HG03139 (cell line): ENCODE data around the gene TULP4.
"Not testable (repeated sequence)": the region's sequence is repeated elsewhere in the genome, so short reads cannot be mapped to it uniquely, and the experiment has no call there.

ENCODE experiments used
- ATAC-seq: cut with Tn5 transposase; IDR thresholded peaks from one replicate; pipeline ENCODE4 v1.9.1; 2021; ENCODE audit not compliant: unreplicated experiment

The TULP4 gene

GRCh38 chr6:158519300-158519699, 207.0 kb downstream of the TULP4 start:
- ATAC-seq, result no peak

GRCh38 chr6:158519761-158520160, 207.5 kb downstream of the TULP4 start:
- no peak for ATAC-seq

- not testable (repeated sequence) for ATAC-seq
Measured at GRCh38 chr6:158520975-158521374, 208.7 kb downstream of the TULP4 start.

- ATAC-seq, result no peak
Measured at GRCh38 chr6:158521759-158522158, 209.5 kb downstream of the TULP4 start.

GRCh38 chr6:158522616-158523015, 210.4 kb downstream of the TULP4 start:
- no peak for ATAC-seq

DNA sequence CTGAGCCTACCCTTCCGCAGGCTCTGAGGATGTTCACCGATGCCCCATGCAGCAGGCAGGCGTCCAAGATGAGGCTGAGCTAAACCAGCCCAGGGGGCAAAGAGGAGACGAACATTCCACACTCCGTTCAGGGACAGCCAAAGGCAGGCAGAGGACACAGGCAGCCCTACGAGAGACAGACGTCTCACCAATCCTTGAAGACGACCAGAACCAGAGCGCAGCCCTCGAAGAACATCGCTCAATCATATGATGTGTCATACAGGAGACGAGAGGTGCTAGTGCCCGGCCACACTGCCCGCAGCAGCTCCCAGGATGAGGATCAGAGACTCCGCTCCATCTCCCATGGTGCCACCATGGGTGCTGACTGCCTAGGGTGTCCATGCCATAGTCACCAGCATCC, 212.0 kb downstream of the TULP4 start:
- ATAC-seq, result no peak

- ATAC-seq, result not testable (repeated sequence)
Measured at GRCh38 chr6:158527858-158528257, 215.6 kb downstream of the TULP4 start.

DNA sequence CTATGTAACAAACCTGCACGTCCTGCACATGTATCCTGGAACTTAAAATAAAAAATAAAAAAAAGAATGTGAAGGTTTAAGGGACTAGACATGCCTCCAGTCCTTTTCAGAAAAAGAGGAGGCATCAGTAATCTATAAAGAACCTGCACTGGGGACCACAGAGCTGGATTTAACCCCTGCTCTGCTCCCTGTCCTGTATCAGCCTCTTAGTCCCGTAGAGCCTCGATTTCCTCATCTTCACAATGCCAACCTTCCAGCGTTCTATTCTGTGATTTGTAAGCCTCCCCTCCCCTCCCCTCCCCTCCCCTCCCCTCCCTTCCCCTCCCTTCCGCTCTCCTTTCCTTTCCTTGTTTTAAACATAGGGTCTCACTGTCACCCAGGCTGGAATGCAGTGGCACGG, 216.6 kb downstream of the TULP4 start:
- no peak for ATAC-seq

GRCh38 chr6:158529629-158530028, 217.4 kb downstream of the TULP4 start:
- no peak for ATAC-seq

GRCh38 chr6:158531566-158531965, 219.3 kb downstream of the TULP4 start:
- no peak for ATAC-seq

GRCh38 chr6:158531970-158532369, 219.7 kb downstream of the TULP4 start:
- no peak for ATAC-seq

GRCh38 chr6:158536084-158536890, 224.0 kb downstream of the TULP4 start:
- no peak for ATAC-seq

DNA sequence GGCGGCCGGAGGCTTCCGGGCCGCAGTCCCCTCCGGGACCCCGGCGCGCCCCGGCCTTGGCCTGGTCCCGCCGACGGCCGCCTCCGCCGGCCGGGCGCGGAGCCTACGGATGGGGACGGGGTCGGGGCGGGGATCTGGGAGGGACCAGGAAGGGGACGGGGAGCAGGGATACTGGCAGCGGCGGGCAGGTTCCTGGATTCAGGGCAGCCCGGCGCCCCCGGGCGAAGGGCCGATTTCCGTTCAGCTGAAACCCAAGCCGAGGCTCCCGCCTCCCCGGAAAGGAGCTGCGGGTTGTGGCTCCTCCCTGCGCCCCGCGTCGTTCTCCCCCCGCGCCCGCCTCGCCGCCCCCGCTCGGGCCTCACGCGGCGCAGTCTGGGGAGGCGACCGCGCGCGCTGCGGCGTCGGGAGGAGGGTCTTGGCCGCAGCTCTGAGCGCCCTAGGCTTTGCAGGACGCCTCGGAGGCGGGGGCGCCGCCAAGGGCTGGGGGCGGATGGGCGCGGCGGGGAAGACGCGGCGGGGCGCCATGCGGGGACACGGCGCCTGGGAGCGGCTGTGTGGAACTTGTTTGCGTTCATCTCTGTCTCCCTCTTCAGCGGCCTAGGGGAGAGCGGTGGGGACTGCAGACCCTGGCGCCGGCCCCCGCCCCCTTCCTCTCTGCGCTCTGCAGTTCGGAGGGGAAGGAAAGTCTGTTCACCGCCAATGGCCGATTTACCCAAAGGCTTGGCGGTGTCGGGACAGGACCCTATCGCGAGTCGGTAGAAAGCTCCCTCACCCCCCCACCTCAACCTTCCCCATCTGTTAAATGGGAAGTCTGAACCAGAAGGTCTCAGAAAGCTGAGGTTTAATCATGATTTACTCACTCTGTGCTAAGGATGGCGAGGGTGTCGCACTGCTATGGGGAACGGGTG, 224.9 kb downstream of the TULP4 start:
- ATAC-seq, result no peak

GRCh38 chr6:158538741-158539140, 226.5 kb downstream of the TULP4 start:
- ATAC-seq, result no peak

- no peak for ATAC-seq
Measured at GRCh38 chr6:158539413-158539812, 227.1 kb downstream of the TULP4 start.

DNA sequence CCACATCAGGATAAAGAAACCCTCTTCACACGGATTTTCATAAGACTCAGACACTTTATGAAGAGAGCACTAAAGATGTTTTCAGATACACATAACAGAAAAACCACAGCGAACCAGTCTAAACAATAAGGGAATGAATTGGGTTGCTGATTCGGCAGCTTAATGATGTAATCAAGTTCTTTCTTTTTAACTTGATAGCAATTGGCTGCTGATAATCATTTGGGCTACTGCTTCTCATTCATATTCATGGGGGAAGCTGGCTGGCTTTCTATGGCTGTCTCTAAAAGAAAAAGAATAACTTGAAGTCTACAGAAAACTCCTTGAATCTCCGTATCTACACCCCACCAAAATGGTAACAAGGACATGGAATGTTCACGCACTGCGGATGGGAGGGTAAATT, 227.6 kb downstream of the TULP4 start:
- no peak for ATAC-seq

DNA sequence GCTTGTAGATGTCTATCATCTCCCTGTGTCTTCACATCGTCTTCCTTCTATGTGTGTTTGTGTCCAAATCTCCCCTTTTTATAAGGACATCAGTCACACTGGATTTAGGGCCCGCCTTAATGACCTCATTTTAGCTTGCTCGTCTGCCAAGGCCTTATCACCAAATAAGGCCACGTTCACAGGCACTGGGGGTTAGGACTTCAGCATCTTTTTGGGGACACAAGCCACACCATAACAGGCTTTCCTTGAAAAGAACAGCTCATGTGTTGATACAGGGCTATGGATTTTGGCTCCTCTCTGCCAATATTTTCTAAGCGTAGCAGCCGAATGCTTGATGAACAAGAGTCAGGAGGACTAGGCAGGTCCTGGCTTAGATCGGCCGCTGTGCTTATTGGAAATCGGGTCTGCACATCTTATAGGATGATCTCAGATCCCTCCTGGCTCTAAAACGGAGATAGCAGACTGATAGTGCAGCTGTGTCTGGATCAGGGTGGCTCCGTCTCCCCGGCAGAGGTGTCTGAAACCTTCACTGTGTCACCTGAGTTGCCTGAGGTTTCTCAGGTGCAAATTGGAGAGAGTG, 231.4 kb downstream of the TULP4 start:
- no peak for ATAC-seq

- ATAC-seq, result no peak
Measured at GRCh38 chr6:158544428-158544827, 232.2 kb downstream of the TULP4 start.

GRCh38 chr6:158545043-158545966, 233.0 kb downstream of the TULP4 start:
- no peak for ATAC-seq

DNA sequence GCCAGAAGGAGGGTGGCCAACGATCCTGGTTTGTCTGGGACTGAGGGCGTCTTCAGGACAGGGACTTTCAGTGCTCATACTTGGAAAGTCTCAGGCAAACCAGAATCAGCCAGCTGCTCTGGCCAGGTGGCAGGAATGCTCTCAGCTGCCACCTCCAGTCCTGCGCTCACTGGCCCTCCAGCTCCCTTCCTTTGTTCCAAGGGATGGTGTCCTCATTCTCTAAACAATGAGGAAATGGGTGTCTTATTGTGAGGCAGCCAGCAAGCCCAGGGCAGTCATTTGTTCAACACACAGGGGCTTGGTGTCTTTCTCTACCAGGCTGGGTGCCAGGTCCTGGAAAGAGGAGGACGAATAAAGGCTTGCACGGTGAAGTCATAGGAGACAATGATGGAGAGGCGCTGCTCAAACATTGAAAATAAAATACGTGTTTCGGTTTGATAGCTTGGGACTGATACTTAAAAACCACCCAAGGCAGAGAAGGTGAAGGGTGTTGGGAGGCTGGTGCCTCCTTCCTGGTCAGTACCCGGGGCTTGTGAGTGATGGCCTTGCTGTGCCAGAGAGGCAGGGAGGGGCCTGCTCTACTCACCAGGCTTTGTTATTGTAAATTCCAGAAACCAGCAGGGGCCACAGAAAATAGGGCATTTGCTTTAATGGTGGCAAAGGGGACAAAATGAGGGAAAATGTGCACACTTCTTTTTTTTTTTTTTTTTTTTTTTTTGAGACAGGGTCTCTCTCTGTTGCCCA, 236.3 kb downstream of the TULP4 start:
- ATAC-seq, result no peak
